HL-60/S4 treated with phorbol 12-myristate 13-acetate at 8.2 ng/mL for 4 days and 3 days (cell line): ENCODE data around the gene LAMA5.
"Not testable (repeated sequence)": the region's sequence is repeated elsewhere in the genome, so short reads cannot be mapped to it uniquely, and the experiment has no call there.

Source experiments
- in situ Hi-C: fragments of 300-500 bp; cut with MboI; formaldehyde crosslinking; loops from 2 replicates; pipeline ENCODE4 v1.15.0; 2022; ENCODE audit warnings: low sequenced_read_pairs

The LAMA5 gene

DNA sequence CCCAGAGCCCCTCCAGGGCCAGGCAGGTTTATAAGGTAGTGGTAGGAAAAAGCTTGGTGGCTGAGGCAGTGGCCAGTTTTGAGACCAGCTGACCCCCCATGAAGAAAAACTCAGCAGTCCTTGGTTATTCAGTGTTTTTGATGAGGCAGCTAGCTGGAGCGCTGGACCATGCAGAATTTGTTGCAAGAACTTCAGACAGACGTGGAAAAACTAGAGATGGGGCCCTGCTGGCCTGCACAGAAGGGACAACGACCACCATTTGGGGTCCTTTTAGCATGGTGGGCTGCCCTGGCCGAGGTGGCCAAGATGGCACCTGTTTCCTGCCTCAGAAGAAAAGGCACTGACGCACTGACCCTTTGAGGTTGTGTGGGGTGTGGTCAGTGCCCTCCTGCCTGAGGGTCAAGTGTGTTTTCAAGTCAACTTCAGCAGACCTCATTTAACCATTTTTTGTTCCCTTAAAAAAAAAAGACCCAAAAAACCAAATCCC lies 22.5 kb upstream of the LAMA5 start:
- in situ Hi-C loops, result no loop called here

DNA sequence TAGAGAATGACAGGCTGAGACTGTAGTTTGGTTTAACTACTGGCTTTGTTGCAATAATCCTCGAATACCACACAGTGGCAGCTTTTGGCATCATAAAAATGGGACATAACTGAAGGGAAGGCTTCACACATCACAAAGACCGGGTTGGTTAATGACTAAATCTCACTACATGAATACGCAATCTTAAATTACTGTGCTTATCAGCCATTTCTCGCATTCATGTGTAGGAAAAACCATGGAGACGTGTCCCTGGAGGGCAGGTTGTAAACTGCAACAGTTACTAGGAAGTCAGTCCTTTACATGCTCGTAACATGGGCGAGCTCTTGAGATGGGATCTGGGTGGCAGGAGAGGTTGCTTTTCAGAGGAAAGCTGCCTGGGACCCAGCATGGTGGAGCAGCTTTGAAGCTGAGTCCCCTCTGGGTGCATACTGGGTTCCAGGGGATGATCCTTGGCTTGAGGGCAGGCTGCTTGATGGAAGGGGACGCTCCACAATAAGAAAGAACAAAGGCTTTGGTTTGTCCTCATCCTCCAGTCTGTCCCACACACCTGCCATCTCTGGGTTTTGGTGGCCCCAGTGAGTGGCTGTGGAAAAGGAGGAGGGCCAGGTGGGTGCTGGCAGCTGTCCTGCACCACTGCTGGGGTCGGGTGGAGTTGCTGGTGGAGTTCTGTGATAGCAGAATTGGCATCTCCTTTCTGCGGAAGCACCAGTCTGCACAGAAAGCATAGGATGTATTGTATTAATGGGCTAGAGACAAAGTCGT lies 21.9 kb upstream of the LAMA5 start:
- in situ Hi-C loops, result no loop called here

DNA sequence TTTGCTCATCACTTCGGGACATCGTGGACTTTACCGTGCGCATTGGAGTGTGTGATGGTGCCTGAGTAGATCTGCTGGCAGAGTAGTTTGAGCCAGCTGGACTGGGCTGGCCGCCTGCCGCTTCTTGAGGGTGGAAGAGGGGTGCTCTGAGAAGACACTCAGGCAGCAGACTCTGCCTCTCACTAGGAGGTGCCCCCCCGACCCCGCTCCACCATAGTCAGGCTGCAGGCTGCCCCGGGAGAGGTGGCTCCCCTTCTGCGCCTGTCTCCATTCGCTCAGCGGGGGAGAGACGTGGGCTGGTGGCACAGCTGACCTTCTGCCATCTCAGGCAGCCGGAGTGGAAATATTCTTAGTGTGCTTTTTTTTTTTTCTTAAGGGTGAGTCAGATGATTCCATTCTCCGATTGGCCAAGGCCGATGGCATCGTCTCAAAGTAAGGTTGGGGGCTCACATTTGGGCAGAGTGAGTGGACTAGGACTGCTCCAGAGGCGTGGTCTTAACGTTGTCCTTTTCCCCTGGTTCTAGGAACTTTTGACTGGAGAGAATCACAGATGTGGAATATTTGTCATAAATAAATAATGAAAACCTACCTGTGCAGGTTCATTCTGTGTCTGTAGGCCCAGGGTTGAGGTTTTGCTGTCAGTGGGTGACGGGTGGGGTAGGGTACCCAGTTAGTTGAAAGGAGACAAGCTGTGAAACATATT lies 21.0 kb upstream of the LAMA5 start:
- in situ Hi-C loops, result no loop called here

DNA sequence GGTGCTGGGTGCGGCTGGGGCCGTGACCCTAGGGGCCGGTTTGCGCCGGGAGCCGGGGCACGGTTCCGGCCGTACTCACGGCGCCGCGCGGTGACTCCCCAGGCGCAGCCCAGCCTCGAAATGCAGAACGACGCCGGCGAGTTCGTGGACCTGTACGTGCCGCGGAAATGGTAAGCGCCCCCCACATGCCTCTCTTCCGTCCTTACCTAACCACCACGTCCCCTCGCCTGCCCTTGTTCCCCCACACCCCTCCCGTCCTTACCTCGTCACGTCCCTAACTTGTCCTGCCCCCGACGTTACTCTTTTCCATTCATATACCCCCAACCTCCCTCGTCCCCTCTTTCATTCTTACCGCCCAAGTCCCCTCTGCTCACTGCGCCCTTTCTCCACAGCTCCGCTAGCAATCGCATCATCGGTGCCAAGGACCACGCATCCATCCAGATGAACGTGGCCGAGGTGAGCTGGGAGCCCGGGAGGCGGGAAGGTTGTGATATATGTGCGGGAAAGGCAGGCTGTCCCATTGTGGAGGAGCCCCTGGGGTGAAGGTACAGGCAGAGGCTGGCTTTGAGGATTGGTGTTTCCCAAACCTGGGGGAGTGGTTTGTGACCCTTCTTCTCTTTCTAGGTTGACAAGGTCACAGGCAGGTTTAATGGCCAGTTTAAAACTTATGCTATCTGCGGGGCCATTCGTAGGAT lies 20.3 kb upstream of the LAMA5 start:
- in situ Hi-C loops, result no loop called here

DNA sequence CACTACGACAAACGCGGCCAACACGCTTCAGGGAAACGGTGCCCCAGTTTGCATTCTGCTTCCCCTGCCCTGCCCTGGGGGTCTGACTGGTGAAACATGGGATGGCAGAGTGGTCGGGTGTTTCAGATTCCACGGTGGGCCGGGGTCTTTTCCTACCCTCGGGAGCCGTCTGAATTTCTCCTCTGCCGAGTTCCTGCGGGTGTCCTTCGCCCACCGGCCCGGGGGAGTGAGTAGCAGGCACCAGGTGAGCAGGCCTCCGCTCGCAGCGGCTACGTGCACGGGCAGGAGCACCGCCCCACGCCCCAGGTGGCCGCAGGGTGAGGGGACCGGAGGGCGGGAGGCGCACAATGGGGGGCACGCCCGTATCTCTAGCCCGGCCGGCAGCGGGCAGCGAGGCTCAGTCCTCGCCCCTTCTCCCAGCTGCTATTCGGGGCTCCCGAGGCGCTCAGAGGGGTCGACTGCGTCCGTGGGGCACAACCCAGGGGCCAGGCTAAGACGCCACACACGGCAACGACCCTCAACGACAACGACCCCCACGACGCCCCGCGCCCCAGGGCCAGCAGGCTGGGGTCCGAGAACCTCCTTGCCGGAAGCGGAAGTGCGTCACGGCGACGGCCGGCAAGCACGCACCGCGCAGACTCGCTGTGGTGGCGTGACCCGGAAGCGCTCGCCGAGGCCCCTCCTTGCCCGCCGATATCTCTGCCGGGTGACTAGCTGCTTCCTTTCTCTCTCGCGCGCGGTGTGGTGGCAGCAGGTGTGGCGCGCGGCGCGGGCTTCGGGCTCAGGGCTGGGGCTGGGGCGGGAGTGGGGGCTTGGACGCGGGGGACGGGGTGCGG lies 19.5 kb upstream of the LAMA5 start, which contains the start of gene RPS21:
TSS of gene RPS21 (plus strand) at position 721 of the 836 bp plus-strand sequence. CDS start 236 bp downstream, outside the sequence.
- in situ Hi-C loops, result no loop called here

DNA sequence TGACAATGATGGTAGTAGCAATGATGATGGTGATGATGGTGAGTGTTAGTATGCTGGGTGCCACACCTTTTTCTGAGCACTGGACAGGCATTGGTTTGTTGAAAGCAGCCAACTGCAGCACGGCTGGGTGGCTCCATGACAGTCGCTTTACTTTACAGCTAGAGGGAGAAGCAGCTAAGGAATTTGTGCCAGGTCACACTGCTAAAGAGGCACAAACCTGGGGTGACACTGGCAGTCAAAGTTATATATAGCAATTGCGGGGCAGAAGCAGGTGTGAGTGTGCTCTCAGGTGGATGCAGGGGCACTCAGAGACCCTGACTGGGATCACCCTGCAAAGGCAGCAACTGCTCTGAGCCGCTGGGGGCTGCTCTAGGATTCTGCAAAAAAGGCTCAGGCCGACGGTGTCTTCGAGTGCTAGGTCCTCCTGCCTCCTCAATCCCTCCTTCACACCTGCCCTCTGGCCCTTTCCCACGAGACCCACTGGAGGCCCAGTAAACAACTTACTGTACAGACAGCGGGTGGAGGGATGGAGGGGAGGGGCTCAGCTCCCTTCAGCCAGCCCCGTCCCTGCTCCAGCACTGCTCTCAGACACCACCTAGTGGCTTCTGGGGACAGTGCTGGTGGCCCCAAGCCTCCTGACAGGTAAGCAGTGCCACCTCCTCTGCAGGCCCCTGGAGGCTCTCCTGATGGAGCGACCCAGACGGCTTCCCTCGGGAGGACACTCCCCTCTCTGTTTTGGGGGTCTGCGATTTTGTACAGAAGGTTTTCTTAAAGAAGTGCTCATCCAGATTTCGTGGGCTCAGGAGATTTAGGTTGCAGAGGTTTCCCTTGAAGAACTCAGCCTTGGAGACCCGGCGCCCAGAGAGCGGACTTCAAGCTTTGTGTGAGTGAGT lies 15.4 kb upstream of the LAMA5 start:
- in situ Hi-C loops, result no loop called here

DNA sequence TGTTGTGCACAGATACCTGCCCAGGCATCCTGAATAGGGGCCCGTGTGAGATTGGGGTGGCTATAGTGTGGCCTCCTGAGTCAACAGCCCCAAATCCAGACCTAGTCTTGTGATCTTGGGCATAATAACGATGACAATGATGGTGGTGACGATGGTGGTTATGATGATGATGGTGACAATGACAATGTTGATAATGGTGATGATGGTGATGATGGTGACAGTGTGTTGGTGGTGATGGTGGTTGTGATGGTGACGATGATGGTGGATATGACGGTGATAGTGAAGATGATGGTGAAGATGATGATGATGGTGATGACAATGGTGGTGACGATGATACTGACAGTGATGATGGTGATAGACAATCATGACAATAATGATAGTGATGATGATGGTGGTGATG lies 14.7 kb upstream of the LAMA5 start:
- in situ Hi-C loops, result no loop called here

DNA sequence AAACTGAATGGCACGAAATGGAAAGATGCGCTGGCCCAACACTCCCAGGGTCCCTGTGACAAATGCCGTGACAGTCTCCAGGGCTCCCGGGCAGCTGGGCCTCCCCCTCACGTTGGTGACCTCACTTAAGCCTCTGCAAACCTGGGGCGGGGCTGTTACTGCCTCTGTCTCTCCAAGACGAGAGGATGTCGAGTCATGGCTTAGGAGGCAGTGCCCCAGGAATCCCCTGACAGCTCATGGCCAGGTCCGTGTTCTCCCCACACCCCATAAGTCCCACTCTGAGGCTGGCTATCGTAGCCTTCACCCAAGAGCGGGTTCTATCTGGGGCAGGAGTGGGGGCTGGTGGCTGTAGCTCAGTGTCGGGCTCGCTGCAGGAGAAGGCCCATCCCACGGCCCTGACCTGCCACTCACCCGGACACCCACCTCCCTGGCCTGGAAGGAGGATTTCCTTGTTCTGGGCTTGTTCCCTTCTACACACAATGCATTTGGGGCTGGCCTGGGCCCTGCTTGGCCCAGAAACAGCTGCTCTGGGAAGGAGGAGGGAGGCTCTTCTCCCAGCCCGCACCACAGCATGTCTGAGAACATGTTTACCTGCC lies 14.2 kb upstream of the LAMA5 start:
- in situ Hi-C loops, result no loop called here

DNA sequence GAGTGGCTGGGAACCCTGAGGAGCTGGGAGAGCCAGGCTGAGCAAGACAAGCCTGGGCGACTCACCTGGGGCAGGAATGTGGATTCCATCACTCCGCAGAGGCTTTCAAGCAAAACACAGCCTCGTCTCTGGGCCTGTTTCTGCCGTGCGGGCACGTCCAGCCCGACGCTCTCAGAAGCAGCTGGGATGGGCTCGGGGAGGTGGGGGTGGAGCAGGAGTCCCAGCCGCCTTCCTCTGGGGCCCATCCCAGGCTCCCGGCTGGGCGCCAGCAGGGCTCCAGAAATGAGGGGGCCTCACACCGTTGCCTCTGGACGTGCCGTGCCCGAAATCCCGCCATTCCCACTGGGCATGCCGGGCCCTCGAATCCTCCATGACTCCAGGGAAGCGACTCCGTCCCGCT lies 11.1 kb upstream of the LAMA5 start:
- in situ Hi-C loops, result no loop called here

DNA sequence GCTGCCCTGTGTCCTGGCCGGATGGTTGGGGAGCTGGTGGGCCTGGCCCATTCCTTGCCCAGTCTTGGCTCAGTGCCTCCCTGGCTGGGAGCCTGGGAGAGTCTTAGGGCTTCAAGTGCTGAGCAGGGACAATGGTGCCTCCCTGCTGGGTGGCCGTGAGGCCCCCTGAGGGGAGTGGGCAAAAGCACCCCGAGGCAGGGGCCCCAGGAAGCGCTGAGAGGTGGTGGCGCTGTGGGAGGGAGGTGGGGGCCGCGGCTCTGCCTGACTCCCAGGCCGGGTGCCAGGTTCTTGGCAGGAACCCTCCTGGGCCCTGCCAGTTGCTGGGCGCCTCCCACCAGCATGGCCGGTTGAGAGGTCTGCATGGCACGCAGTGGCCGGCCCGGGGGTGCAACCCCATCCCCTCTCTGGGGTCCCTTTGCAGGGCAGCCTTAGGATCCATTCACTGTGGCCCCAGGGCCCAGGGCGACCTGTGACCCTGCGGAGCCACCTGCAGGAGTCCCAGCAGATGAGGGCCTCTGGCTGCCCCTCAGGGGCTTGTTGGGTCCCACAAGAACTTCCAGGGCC lies 10.6 kb upstream of the LAMA5 start:
- in situ Hi-C loops, result no loop called here

DNA sequence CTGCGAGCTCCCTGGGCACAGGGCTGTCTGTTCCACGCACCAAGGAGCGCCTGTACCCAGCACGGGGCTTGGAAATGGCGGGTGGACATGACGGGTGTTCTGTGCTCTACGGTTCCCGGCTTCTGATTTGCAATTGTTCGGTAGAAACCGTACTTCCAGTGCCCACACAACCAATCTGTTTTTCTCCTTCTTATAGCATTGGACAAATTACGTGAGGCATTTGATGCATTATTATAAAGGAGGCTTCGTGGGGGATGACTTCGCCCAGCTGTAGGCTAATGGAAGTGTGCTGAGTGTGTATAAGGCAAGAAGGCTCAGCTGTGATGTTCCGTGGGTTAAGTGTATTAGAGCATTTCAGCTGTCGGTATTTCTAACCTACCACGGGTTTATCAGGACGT lies 10.0 kb upstream of the LAMA5 start:
- in situ Hi-C loops, result no loop called here

DNA sequence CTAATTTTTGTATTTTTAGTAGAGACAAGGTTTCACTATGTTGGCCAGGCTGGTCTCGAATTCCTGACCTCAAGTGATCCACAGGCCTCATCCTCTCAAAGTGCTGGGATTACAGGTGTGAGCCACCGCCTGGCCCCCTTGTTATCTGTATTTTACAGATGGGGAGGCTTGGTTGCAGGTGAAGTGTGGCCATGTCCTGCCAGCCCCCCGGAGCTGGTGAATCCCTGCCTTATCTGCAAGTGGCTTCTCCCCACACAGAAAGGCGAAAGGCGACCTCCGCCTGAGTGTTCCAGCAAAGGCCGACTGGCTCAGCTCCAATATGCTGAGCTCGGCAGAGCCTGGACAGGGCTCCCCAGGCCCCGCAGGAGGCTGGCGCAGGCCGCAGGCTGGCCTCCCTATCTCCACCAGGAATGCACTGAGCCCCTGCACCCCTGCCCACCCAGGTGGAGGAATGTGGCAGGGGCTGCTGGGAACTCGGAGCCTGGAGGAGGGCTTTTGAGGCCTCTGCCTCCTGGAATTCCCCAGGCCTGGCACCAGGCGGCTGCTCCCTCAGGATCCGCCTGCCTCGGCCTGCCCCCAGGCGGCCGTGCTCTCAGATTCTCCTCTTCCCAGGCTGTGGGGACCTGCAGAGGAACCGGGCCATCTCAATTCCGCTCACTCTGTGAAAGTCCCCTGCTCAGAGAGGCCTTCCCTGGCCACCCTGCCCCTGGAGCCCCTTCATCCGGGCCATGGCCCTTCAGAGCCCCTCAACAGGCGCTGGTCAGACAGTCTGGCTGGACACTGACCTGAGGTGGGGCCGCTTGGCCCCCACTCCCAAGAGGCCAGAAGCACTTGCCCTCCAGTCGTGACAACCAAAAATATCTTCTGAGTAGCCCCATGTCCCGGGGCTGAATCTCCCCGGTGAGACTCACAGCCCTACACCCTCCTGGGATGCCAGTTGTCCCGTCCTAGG lies 9.3 kb upstream of the LAMA5 start:
- in situ Hi-C loops, result no loop called here

DNA sequence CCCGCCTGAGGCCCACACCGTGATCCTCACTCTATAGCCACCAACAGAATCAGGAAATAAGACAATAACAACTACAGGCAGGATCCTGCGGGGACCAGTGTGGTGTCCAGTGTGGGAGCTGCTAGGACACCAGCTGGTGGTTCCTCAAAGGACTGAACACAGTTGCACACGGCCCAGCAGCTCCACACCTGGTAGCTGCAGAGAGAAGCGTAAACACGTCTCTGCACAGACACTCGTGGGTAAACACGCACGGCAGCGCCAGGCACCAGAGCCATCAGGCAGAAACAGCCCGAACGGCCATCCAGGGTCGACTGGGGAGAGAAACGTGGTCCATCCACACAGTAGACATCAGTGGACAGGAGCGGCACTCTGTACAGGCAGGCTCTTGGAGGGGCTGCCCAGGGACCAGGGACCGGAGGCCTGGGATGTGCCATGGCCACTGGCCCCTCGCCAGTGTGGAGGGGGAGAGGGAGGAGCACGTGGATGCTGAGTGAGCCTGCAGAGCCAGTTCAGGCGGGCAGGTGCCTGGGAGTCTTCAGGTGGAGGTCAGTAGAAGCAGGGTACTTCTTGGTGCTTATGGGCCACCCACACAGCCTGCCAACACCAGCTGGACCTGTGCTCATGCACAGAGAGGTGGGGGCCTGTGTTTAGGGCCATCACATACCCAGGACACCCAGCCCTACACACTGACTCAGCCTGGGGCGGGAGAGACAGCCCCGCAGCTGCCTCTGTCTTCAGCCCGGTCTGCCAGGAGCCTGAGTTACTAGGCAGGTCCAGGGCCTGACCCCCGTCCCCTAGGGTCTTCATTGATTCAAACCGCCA lies 7.4 kb upstream of the LAMA5 start:
- in situ Hi-C loops, result no loop called here

DNA sequence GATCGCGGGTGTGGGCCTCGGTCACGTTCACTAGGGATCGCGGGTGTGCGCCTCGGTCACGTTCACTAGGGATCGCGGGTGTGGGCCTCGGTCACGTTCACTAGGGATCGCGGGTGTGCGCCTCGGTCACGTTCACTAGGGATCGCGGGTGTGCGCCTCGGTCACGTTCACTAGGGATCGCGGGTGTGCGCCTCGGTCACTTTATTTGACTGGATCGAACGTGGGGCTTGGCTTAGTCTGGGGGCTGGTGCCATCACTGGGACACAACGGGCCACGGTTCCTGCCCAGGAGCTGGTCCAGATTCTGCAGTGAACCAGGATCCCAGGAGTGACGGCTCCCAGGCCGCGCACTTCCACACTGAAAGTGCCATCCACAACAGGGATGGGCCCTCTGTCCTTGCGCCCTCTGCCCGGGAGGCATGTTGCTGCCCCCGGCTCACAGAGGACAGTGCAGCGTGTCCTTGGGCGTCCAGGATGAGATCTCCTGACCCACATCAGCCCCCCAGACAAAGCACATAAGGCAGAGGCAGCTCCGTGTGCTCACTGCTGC lies 6.6 kb upstream of the LAMA5 start:
- in situ Hi-C loops, result not testable (repeated sequence)

DNA sequence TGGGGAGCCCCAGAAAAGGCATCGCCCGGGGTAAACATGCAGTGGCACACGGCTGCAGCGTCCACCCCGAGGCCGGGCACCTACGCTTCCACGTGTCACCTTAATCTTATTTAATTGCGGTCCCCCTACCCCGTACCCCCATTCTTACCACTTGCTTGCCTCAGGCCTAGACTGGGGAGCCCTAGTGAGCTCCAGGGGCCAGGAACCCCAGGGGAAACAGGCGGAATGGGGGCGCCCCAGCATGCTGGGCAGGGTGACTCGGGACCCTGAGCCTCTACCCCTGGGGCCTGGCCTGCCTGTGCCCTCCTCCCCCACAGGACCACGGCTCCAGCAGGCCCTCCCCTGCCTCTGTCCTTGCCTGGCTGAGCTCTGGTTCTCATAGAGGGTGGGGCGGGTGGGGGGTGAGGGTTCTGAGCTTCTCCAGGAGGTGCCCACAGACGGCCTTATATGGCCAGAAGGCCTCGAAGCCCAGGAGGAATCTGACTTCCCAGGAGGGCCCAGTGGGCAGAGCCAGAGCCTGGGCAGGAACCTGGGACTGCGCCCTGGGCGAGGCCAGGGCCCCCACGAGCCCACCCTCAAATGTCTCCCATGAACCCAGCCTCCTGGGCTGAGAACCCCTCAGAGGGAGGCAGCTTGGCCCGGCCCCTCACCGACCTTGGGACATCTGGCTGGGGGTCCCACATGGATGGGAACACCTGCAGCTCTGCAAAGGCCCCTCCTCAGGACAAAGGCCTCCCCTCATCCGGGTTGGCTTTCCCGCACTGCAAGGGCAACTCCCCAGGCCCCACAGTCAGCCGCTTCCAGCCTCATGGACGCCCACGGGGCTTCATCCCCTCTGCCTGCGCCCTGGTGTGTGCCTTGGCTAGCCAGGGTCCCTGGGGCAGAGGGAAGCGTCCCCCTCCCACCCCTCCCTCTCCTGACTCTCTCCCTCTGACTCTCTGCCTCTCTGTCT lies 5.2 kb upstream of the LAMA5 start:
- in situ Hi-C loops, result no loop called here

DNA sequence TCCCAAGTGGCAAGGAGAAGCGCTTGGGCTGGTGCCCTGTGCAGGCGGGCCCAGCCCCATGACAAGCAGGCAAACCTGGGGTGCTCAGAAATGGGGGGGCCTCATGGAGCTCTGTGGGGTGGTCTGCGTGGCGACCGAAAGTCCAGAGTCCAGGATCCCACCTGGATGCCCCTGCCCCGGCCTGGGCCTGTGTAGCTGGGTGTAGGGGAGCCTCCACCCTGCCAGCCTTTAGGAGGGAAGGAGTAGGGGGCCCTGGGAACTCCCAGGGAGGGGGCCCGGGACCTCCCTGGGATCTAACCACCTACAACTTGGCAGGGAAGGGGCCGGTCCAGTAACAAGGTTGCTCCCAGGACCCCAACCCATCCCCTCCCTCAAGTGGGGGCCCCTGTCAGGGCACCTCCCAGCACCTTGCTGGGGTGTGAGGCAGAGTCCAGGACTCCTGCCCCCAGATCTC lies 4.5 kb upstream of the LAMA5 start:
- in situ Hi-C loops, result no loop called here
